ENCODE data around the gene GSX2.

- TF ChIP-seq, protein P1, sequence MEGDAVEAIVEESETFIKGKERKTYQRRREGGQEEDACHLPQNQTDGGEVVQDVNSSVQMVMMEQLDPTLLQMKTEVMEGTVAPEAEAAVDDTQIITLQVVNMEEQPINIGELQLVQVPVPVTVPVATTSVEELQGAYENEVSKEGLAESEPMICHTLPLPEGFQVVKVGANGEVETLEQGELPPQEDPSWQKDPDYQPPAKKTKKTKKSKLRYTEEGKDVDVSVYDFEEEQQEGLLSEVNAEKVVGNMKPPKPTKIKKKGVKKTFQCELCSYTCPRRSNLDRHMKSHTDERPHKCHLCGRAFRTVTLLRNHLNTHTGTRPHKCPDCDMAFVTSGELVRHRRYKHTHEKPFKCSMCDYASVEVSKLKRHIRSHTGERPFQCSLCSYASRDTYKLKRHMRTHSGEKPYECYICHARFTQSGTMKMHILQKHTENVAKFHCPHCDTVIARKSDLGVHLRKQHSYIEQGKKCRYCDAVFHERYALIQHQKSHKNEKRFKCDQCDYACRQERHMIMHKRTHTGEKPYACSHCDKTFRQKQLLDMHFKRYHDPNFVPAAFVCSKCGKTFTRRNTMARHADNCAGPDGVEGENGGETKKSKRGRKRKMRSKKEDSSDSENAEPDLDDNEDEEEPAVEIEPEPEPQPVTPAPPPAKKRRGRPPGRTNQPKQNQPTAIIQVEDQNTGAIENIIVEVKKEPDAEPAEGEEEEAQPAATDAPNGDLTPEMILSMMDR (conservative IDR thresholded peaks at IDR 0.05; ENCODE audit: low read depth, low read length) = no peak
- TF ChIP-seq CHD1 (IDR thresholded peaks at IDR 0.05; ENCODE audit: low read depth, low read length) (no peak), RCOR1 (IDR thresholded peaks at IDR 0.05; ENCODE audit: insufficient replicate concordance, low read length) (no peak)
Observed at GRCh38 chr4:54063229-54063628, 36.7 kb upstream of the GSX2 start.

Measured in IMR-90 (cell line).